Measurements from ENCODE around the gene MBNL3.

GRCh38 chrX:132426695-132427281 is 62.0 kb downstream of the MBNL3 start:
- TF ChIP-seq GATA2 (IDR thresholded peaks at IDR 0.05; ENCODE audit: low read depth, low read length) (no peak), GATA3 (IDR thresholded peaks at IDR 0.05; ENCODE audit: low read depth, low read length) (no peak)
